Tibial nerve (tissue), 4 donors: ENCODE measurements around the gene RASA4. TPM values are rescaled to one million over a fixed set of nuclear protein-coding genes. Genes with fewer than 3 reads are reported as not detected.
"Not testable (repeated sequence)": the region's sequence is repeated elsewhere in the genome, so short reads cannot be mapped to it uniquely, and the experiment has no call there.

Experiments used
- DNase-seq, 2 donors: peaks; one replicate each; pipeline ENCODE4 v3.0.0-alpha.2; 2019; ENCODE audit warnings: low spot score in 2 of 2
- H3K27ac ChIP-seq, 4 donors: fragments of 200-600 bp; sonication (generic) in 3 of 4; one replicate each; pipeline ENCODE4 v1.5.1; 2017 to 2019; ENCODE audit warnings: mild to moderate bottlenecking in 1 of 4
- H3K27me3 ChIP-seq, 2 donors: fragments of 200-600 bp; sonication (generic) in 1 of 2; one replicate each; pipeline versions ENCODE4 v1.5.1 to v1.6.0; 2017 to 2019
- H3K36me3 ChIP-seq, 3 donors: fragments of 200-600 bp; sonication (generic); one replicate each; pipeline ENCODE4 v1.5.1; 2018 to 2019
- H3K4me1 ChIP-seq, 4 donors: fragments of 200-600 bp; sonication (generic) in 3 of 4; one replicate each; pipeline ENCODE4 v1.5.1; 2017 to 2019
- H3K4me3 ChIP-seq, 4 donors: fragments of 200-600 bp; sonication (generic) in 3 of 4; one replicate each; pipeline ENCODE4 v1.5.1; 2017 to 2019; ENCODE audit warnings: mild to moderate bottlenecking in 1 of 4, moderate library complexity in 1 of 4
- H3K9me3 ChIP-seq, 4 donors: fragments of 200-600 bp; sonication (generic) in 3 of 4; one replicate each; pipeline ENCODE4 v1.5.1; 2017 to 2019
- EP300 ChIP-seq, 2 donors: sonication (generic); formaldehyde crosslinking; IDR thresholded peaks; one replicate each; pipeline ENCODE4 v1.6.1; 2017; ENCODE audit warnings: antibody characterized with exemption in 2 of 2, mild to moderate bottlenecking in 1 of 2
- WGBS, 2 donors: methylation state at CpG; one replicate each; pipeline ENCODE4 v1.1.5; 2018; 5-methylcytosine and 5-hydroxymethylcytosine counted together
- total RNA-seq, 4 donors: library from RNA; depleted of rRNA; stranded (reverse); fragments of >200 nt; gene quantifications; one replicate each; pipeline ENCODE4 v1.1.0, GENCODE V29; 2016
- TF ChIP-seq, protein P1 (sequence below), 5 experiments: fragments of 200-600 bp in 3 of 5; fragments of 450-650 bp in 2 of 5; sonication (generic) in 3 of 5; IDR thresholded peaks; one replicate each; pipeline ENCODE4 v1.5.1; 2016 to 2019; ENCODE audit warnings: antibody characterized with exemption in 5 of 5, mild to moderate bottlenecking in 3 of 5, moderate library complexity in 2 of 5

Gene RASA4
- total RNA-seq, 4 donors from 2014 or later: 45.9 to 78.6 (median 56.7) TPM

DNA sequence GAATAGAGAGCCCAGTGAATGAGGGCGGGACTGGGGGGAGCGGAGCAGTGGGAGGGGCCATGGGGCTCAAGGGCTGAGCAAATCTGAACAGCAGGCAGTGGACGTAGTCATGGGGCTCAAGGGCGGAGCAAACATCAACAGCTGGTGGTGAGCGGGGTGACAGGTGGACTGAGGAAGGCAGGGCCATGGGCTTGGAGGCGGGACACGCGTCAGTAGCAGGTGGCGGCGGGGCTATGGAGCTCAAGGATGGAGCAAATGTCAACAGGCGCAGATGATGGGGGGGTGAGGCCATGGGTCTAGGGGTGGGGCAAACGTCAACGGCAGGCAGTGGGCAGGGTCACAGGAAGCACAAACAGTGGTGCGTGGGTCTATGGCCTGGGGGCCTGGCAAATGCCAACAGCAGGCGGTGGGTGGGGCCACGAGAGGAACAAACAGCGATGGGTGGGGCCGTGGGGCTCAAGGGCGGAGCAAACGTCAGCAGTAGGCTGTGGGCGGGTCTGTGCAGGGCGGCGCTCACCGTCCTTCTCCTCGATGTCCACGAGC is 24.0 kb downstream of the RASA4 start:
- DNase-seq: peak in 1 of 2 donors; percentile 19
- not testable (repeated sequence) for H3K9me3 ChIP-seq, H3K36me3 ChIP-seq, H3K27me3 ChIP-seq, H3K4me1 ChIP-seq
- peak overlapping the region in 1 of 4 donors; percentile 58 for H3K27ac ChIP-seq
- 14 to 20% methylated on average over 4 to 9 of the region's 26 CpGs for WGBS, 2 donors
- peak overlapping the region in 1 of 4 donors; percentile 27 for H3K4me3 ChIP-seq

DNA sequence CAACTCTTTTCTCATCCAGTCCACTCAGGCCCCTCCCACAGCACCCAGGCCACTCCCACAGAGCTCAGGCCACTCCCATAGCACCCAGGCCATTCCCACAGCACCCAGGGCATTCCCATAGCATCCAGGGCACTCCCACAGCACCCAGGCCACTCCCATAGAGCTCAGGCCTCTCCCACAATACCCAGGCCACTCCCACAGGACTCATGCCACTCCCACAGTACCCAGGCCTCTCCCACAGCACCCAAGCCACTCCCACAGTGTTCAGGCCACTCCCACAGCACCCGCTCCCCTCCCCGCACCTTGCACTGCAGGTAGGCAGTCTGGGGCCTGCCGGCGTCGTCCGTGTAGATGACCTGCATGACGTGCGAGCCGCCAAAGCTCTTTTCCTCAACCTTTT is 26.7 kb downstream of the RASA4 start:
- WGBS, 2 donors: no CpG with 5 or more reads among the region's 9 CpGs
- H3K4me3 ChIP-seq: not testable (repeated sequence)

DNA sequence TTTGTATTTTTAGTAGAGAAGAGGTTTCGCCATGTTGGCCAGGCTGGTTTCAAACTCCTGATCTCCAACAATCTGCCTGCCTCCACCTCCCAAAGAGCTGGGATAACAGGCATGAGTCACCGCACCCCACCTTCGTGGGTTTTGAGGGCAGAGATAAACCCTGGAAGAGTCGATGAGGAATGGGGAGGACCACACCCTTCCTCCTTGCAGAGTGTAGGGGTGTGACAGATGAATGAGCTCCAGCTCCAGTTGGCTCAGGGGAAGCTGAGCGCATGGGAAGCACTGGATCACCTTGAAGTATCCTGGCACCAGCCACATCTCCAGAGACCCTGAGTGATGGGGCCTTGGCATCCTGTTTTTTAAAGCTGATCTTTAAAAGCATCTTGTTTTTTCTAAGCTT is 33.1 kb downstream of the RASA4 start:
- WGBS, 2 donors: no CpG with 5 or more reads among the region's 5 CpGs
- not testable (repeated sequence) for H3K9me3 ChIP-seq, DNase-seq, H3K27ac ChIP-seq, H3K4me1 ChIP-seq, H3K4me3 ChIP-seq, H3K36me3 ChIP-seq, H3K27me3 ChIP-seq

More for the DNA sequence above, 26.7 kb downstream of the RASA4 start:
- not testable (repeated sequence) for DNase-seq, H3K27ac ChIP-seq, H3K4me1 ChIP-seq, H3K9me3 ChIP-seq, H3K36me3 ChIP-seq, H3K27me3 ChIP-seq

GRCh38 chr7:102581722-102582121 is 34.8 kb downstream of the RASA4 start:
- H3K4me1 ChIP-seq, DNase-seq, H3K27me3 ChIP-seq, H3K27ac ChIP-seq, H3K4me3 ChIP-seq, H3K9me3 ChIP-seq, H3K36me3 ChIP-seq: not testable (repeated sequence)
- WGBS, 2 donors: no CpG with 5 or more reads among the region's 5 CpGs

GRCh38 chr7:102578486-102578885 is 38.1 kb downstream of the RASA4 start:
- 68 to 80% methylated on average over 4 to 5 of the region's 5 CpGs for WGBS, 2 donors
- not testable (repeated sequence) for H3K27ac ChIP-seq, H3K9me3 ChIP-seq, DNase-seq, H3K4me3 ChIP-seq, H3K27me3 ChIP-seq, H3K36me3 ChIP-seq, H3K4me1 ChIP-seq

DNA sequence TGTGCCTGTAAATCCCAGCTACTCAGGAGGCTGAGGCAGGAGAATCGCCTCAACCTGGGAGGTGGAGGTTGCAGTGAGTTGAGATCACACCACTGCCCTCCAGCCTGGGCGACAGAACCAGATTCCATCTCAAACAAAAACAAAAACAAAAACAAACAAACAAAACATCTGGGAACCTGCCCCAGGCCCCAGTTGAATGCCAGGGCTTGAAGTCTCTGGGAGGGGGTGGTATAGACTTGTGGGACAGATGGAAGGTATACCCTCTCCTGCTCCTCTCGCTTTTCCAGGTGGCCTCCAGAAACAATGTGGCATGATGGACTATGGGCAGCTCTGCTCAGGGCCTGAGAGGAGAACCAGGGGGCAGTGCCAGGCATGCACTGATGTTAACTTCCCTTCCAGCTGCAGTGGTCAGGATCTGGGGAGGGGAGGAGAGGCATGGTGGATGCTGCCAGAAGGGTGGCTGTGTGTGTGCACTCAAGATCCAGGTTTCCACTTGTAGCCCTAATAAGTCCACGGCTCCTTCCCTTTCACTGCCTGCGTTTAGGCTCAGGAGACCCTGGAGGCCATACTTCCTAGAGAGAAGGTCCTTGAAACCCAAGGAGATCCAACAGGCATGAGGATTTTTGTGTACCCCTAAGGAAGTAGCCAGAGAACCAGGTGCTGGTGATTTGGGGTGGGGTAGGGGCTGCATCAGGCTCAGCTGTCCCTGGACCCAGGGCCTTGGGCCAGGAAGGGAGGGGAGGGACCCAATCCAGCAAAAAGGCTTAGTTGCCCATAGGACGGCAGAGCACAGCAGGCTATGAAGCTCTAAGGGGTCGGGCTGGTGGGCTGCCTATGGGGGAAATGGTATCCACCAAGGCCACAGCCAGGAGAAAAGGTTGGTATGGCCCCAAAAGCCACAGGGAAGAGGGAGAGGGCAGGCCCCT is 39.0 kb downstream of the RASA4 start:
- not testable (repeated sequence) for H3K9me3 ChIP-seq, H3K36me3 ChIP-seq, H3K4me3 ChIP-seq, H3K27me3 ChIP-seq, H3K4me1 ChIP-seq, H3K27ac ChIP-seq, DNase-seq
- 73 to 80% methylated on average over 4 to 5 of the region's 7 CpGs for WGBS, 2 donors

DNA sequence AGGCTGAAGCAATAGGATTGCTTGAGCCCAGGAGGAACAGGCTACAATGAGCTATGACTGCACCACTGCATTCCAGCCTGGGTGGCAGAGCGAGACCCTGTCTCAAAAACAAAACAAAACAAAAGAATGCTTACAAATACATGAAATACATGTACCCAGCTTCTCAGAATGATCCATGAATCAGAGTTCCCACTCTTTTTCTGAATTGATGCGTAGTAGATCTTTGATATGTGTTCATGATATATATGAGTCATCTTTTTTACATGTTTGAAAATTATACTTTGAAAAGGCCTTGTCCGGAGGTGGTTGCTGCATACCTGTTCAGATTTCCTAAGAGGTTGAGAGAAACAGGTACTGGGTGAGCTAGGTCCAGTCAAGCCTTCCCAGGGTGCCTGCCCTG is 40.2 kb downstream of the RASA4 start:
- no CpG with 5 or more reads among the region's 3 CpGs for WGBS, 2 donors
- not testable (repeated sequence) for H3K27me3 ChIP-seq, H3K4me1 ChIP-seq, H3K36me3 ChIP-seq, H3K9me3 ChIP-seq, DNase-seq, H3K4me3 ChIP-seq, H3K27ac ChIP-seq

GRCh38 chr7:102574607-102575006 is 41.9 kb downstream of the RASA4 start:
- not testable (repeated sequence) for H3K4me1 ChIP-seq, H3K36me3 ChIP-seq, H3K4me3 ChIP-seq, DNase-seq, H3K9me3 ChIP-seq, H3K27me3 ChIP-seq, H3K27ac ChIP-seq
- no CpG with 5 or more reads among the region's 6 CpGs for WGBS, 2 donors

- DNase-seq: peak; percentile 87 to 97
- H3K4me1 ChIP-seq, H3K36me3 ChIP-seq, H3K9me3 ChIP-seq, H3K27me3 ChIP-seq: not testable (repeated sequence)
- Histone ChIP-seq H3K4me3 (peak within 1 kb of the TSS; percentile 62 to 84 (median 73)), H3K27ac (peak within 1 kb of the TSS; percentile 61 to 87 (median 77))
- TF ChIP-seq, protein P1, sequence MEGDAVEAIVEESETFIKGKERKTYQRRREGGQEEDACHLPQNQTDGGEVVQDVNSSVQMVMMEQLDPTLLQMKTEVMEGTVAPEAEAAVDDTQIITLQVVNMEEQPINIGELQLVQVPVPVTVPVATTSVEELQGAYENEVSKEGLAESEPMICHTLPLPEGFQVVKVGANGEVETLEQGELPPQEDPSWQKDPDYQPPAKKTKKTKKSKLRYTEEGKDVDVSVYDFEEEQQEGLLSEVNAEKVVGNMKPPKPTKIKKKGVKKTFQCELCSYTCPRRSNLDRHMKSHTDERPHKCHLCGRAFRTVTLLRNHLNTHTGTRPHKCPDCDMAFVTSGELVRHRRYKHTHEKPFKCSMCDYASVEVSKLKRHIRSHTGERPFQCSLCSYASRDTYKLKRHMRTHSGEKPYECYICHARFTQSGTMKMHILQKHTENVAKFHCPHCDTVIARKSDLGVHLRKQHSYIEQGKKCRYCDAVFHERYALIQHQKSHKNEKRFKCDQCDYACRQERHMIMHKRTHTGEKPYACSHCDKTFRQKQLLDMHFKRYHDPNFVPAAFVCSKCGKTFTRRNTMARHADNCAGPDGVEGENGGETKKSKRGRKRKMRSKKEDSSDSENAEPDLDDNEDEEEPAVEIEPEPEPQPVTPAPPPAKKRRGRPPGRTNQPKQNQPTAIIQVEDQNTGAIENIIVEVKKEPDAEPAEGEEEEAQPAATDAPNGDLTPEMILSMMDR (IDR thresholded peaks at IDR 0.05): peak; percentile 29 to 89 (median 54)
- TF ChIP-seq EP300 (IDR thresholded peaks at IDR 0.05): peak in 1 of 2 donors; percentile 84
- 0 to 1% methylated on average over 23 to 29 of the region's 64 CpGs for WGBS, 2 donors
These were observed 44.0 kb downstream of the RASA4 start, which contains the start of gene POLR2J3 for GRCh38 chr7:102572261-102573239. TSS of gene POLR2J3 (minus strand) at chr7:102572583. CDS start at chr7:102572521, 62 bp downstream.

DNA sequence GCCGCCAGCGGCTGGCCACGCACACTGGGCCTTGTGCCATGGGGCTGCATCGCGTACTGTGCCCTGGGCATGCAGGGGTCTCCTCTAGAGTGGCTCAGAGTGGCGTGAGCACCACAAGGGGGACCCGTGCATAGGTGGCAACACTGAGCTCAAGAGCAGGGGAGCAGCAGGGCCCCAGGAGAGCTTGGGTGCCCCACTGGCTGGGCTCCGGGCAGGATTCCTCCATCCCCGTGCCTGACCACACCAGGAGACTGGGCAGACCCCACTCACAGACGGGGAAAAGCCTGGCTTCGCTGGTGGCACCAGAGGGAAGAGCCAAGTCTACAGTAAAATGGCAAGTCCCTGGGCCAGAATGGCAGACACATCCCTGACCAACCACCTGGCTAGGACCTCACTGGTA is 47.9 kb downstream of the RASA4 start:
- not testable (repeated sequence) for H3K27me3 ChIP-seq, H3K4me3 ChIP-seq, H3K36me3 ChIP-seq, H3K27ac ChIP-seq, H3K9me3 ChIP-seq, DNase-seq, H3K4me1 ChIP-seq
- WGBS, 2 donors: no CpG with 5 or more reads among the region's 11 CpGs

GRCh38 chr7:102550808-102551422 is 65.6 kb downstream of the RASA4 start, which contains the start of gene SPDYE2:
TSS of gene SPDYE2 (plus strand) at chr7:102551226. CDS start at chr7:102553256, 2,030 bp downstream.
- not testable (repeated sequence) for H3K36me3 ChIP-seq, H3K9me3 ChIP-seq, H3K27ac ChIP-seq, H3K4me1 ChIP-seq, H3K27me3 ChIP-seq, DNase-seq, H3K4me3 ChIP-seq
- no CpG with 5 or more reads among the region's 6 CpGs for WGBS, 2 donors
